Measurements from ENCODE around the gene RGS11. TPM values are rescaled to one million over a fixed set of nuclear protein-coding genes. Genes with fewer than 3 reads are reported as not detected.

RGS11 gene
- total RNA-seq, 1 donor from 2014 or later: 2.4 TPM

DNA sequence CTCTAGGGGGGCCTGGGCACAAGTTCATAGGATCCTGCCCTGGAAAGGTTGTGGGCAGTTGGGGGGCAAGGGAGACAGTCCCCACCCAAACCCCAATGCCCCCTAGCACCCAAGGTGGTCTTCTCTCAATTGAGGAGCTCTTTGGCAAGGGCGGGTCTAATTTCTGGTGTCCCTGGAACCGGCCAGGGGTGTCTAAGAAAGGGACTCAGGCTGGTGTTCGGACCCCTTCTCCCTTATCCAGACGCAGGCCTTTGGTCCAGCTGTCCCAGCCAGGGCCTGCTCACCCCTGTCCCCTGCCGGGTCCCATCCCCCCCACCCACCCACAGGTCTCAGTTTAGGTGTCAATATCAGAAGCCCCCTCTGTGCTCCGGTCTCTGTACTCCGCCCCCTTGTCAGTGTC is 3.8 kb upstream of the RGS11 start:
- no peaks in the 10 kb centered on the region for H3K36me3 Mint-ChIP-seq (ENCODE audit: insufficient read depth)
- no peak for DNase-seq (ENCODE audit: low spot score, unreplicated experiment)
- H3K9me3 Mint-ChIP-seq (ENCODE audit: low read depth): no peaks in the 10 kb centered on the region
- H3K4me1 Mint-ChIP-seq (ENCODE audit: low read depth): peaks cover 2% of the 10 kb centered on the region
- peak overlapping the region; percentile 15 for H3K4me3 Mint-ChIP-seq (ENCODE audit: low read depth)
- H3K27ac Mint-ChIP-seq: no peak overlapping the region
- TF ChIP-seq, protein P1, sequence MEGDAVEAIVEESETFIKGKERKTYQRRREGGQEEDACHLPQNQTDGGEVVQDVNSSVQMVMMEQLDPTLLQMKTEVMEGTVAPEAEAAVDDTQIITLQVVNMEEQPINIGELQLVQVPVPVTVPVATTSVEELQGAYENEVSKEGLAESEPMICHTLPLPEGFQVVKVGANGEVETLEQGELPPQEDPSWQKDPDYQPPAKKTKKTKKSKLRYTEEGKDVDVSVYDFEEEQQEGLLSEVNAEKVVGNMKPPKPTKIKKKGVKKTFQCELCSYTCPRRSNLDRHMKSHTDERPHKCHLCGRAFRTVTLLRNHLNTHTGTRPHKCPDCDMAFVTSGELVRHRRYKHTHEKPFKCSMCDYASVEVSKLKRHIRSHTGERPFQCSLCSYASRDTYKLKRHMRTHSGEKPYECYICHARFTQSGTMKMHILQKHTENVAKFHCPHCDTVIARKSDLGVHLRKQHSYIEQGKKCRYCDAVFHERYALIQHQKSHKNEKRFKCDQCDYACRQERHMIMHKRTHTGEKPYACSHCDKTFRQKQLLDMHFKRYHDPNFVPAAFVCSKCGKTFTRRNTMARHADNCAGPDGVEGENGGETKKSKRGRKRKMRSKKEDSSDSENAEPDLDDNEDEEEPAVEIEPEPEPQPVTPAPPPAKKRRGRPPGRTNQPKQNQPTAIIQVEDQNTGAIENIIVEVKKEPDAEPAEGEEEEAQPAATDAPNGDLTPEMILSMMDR (IDR thresholded peaks at IDR 0.05; ENCODE audit: unreplicated experiment): no peak
- H3K27me3 Mint-ChIP-seq: peaks cover 30% of the 10 kb centered on the region

DNA sequence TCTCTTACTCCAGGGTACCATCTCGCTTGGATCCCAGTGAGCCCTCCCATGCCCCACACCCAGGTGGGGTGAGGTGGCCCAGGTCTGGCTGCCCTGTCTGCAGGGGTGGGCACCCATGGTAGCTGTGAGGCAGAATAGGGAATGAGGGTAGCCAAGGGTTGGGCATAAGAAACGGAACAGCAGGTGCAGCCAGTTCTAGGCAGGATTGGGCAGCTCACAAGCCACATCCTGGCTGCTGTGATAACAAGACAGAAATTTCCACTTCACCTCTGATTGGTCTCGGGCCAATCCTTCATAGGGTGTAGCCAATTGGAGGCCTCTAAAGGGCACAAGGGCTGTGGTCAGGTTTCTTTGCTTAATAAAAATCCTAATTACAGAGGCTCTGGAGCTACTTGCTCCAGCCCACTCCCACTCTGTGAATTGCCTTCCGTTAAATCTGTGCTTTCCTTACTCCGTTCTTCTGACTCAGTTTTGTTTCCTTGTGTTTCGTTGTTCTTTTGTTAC is 3.2 kb upstream of the RGS11 start:
- Mint-ChIP-seq H3K27me3 (peaks cover 30% of the 10 kb centered on the region), H3K27ac (no peak overlapping the region), H3K9me3 (ENCODE audit: low read depth) (no peaks in the 10 kb centered on the region), H3K4me3 (ENCODE audit: low read depth) (peak overlapping the region; percentile 15), H3K4me1 (ENCODE audit: low read depth) (peaks cover 2% of the 10 kb centered on the region), H3K36me3 (ENCODE audit: insufficient read depth) (no peaks in the 10 kb centered on the region)
- no peak for DNase-seq (ENCODE audit: low spot score, unreplicated experiment)
- TF ChIP-seq, protein P1 (IDR thresholded peaks at IDR 0.05; ENCODE audit: unreplicated experiment): no peak

DNA sequence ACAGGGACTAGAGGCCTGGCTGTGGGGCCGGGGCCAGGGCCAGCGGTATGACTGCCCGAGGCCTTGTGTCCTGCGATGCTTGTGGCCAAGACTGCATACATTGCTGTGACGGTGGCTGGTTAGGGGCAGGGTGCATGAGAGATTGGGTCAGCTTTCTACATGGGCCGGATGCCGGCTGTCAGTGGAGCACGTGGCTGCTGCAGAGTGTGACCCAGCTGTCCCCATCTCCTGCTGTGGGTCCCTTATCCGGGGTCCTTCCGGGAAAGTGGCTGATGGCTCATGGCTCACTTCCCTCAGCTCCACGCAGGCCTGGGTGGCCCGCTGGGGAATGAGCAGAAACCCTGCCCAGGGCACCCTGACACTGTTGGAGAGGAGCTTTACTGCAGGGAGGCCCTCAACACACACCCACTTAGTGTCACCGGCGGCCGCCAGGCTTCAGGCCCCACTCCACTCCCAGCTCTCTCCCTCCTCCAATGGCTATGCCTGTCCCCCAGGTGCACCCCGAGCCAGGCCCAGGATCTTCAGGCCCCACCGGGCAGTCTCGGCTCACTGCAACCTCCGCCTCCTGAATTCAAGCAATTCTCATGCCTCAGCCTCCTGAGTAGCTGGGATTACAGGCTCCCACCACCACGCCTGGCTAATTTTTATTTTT is 808 bp upstream of the RGS11 start:
- H3K4me3 Mint-ChIP-seq (ENCODE audit: low read depth): peak overlapping the region; percentile 67
- no peaks in the 10 kb centered on the region for H3K36me3 Mint-ChIP-seq (ENCODE audit: insufficient read depth)
- H3K27ac Mint-ChIP-seq: no peak overlapping the region
- H3K4me1 Mint-ChIP-seq (ENCODE audit: low read depth): peaks cover 2% of the 10 kb centered on the region
- H3K27me3 Mint-ChIP-seq: peaks cover 32% of the 10 kb centered on the region
- no peaks in the 10 kb centered on the region for H3K9me3 Mint-ChIP-seq (ENCODE audit: low read depth)
- no peak for DNase-seq (ENCODE audit: low spot score, unreplicated experiment)
- TF ChIP-seq, protein P1 (IDR thresholded peaks at IDR 0.05; ENCODE audit: unreplicated experiment): no peak

DNA sequence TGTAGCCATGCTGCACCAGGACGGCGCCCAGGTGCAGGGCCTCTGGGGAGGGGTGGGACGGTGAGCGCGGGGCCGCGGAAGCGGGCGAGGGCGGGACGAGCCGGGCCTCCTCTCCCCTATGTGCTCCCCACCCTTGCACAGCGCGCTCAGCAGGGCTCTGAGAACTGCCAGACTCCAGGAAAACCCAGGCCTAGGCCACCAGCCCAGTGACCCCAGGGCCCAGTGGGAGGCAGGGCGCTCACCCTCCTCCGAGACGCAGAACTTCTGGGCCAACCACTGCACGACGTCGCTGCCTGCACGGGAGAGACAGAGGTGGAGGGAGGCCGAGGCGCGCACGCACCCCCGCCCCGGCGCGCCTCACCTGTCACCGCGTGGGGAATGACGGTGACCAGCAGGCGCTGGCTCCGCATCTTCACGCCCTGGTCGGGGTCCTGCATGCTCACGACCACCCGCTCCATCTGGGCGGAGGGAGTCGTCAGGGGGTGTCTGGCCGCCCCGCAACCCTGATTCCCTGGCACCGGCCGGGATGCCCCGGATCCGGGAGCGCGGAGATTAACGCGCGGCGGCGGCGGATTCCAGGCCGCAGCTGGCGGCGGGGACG is 603 bp downstream of the RGS11 start:
- H3K27me3 Mint-ChIP-seq: peaks cover 32% of the 10 kb centered on the region
- H3K9me3 Mint-ChIP-seq (ENCODE audit: low read depth): no peaks in the 10 kb centered on the region
- TF ChIP-seq, protein P1 (IDR thresholded peaks at IDR 0.05; ENCODE audit: unreplicated experiment): no peak
- peaks cover 2% of the 10 kb centered on the region for H3K4me1 Mint-ChIP-seq (ENCODE audit: low read depth)
- DNase-seq (ENCODE audit: low spot score, unreplicated experiment): no peak
- no peaks in the 10 kb centered on the region for H3K36me3 Mint-ChIP-seq (ENCODE audit: insufficient read depth)
- H3K27ac Mint-ChIP-seq: no peak overlapping the region
- peak overlapping the region; percentile 64 for H3K4me3 Mint-ChIP-seq (ENCODE audit: low read depth)

DNA sequence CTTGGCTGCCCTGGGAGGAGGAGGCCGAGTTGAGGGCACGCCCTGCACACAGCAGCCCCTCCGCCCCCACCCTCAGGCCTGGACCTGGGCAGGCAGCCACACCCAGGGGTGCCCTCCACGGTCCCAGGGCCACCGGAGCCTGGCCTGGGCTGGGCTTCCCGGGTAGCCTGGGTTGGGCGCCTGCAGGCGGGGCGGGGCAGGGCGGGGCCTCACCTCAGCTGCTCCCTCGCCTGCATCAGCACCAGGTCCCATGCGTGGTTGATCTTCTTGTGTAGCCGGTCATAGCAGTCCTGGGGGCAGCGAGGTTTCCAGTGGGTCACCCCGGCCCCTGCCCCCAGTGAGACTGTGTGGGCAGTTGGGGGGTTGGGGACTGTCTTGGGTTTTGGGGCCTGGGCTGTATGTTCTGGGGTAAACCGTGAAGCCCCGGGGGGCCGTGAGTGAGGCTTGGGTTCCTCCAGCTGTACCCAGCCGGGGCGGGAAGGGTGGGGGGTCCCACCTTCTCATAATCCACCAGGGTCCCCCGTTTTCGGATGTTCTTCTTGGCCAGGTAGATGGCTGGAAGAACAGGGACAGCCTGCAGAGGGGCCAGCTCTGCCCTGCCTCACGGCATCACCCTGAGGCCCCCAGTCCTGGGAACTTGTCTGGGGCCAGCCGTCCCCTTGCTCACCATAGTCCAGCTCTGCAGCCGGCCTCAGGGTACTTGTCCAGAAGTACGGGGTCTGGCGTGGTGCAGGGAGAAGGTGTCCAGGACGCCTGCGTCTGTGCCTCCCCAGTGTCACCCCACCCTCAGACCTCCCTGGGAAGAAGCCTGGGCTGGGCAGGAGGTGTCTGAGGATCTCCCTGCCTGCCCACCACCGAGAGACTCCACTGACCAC is 2.0 kb downstream of the RGS11 start:
- peaks cover 26% of the 10 kb centered on the region for H3K27me3 Mint-ChIP-seq
- no peaks in the 10 kb centered on the region for H3K9me3 Mint-ChIP-seq (ENCODE audit: low read depth)
- no peak overlapping the region for H3K27ac Mint-ChIP-seq
- DNase-seq (ENCODE audit: low spot score, unreplicated experiment): no peak
- H3K36me3 Mint-ChIP-seq (ENCODE audit: insufficient read depth): no peaks in the 10 kb centered on the region
- H3K4me3 Mint-ChIP-seq (ENCODE audit: low read depth): no peak overlapping the region
- peaks cover 2% of the 10 kb centered on the region for H3K4me1 Mint-ChIP-seq (ENCODE audit: low read depth)
- TF ChIP-seq, protein P1 (IDR thresholded peaks at IDR 0.05; ENCODE audit: unreplicated experiment): no peak

All from progenitor cell of endocrine pancreas (in vitro differentiated cells).